ENCODE results near the gene CHCHD10. TPM values are rescaled to one million over a fixed set of nuclear protein-coding genes. Genes with fewer than 3 reads are reported as not detected.

The CHCHD10 gene
- polyA plus RNA-seq, 1 of the 3 experiments (the other 2 are of a cell fraction), result 70.1 TPM

GRCh38 chr22:23722160-23722559 lies 45.6 kb downstream of the CHCHD10 start:
- no peaks in the 10 kb centered on the region for H3K36me3 ChIP-seq (replicated peaks in 1 of 2; ENCODE audit: control insufficient read depth in 1 of 2, insufficient read depth in 2 of 2, low read length in 1 of 2)
- POLR2A ChIA-PET, result no interaction called here
- WGBS (ENCODE audit: low lambda C conversion rate), result 91% methylated on average over 4 of the region's 4 CpGs

GRCh38 chr22:23720855-23721254 lies 46.9 kb downstream of the CHCHD10 start:
- ChIA-PET CTCF (interaction anchor here (0.7 kb wide), 1 partner anchor 48 kb away, joined by 3 read pairs; no protein-coding TSS in a partner anchor), POLR2A (no interaction called here)
- Histone ChIP-seq H3K9me3 (no peaks in the 10 kb centered on the region), H3K9ac (no peak overlapping the region), H4K20me1 (ENCODE audit: insufficient read depth) (no peaks in the 10 kb centered on the region), H3K9me2 (no peaks in the 10 kb centered on the region), H3K4me1 (ENCODE audit: control insufficient read depth in 1 of 2, insufficient read depth in 2 of 2, low read depth in 1 of 2, low read length in 1 of 2) (peaks cover 0 to 5% of the 10 kb centered on the region in 2 experiments; a peak in 1 of 4 replicates), H3K27ac (ENCODE audit: low read depth in 2 of 2, low read length in 1 of 2) (no peak overlapping the region), H3K4me2 (no peak overlapping the region), H3K27me3 (ENCODE audit: insufficient read depth) (no peaks in the 10 kb centered on the region), H3K4me3 (ENCODE audit: low read depth in 2 of 2, low read length in 1 of 2) (no peak overlapping the region), H3F3A (replicated peaks; ENCODE audit: insufficient read depth) (no peaks in the 10 kb centered on the region), H2AFZ (ENCODE audit: low read depth) (no peak overlapping the region), H3K36me3 (replicated peaks in 1 of 2; ENCODE audit: control insufficient read depth in 1 of 2, insufficient read depth in 2 of 2, low read length in 1 of 2) (no peaks in the 10 kb centered on the region), H3K79me2 (ENCODE audit: insufficient read depth) (peaks cover 12% of the 10 kb centered on the region)
- 82% methylated on average over 6 of the region's 6 CpGs for WGBS (ENCODE audit: low lambda C conversion rate)
- DNase-seq, result no peak
- TF ChIP-seq RFX5 (IDR thresholded peaks at IDR 0.05; ENCODE audit: low read length) (no peak), GABPA (IDR thresholded peaks at IDR 0.05; ENCODE audit: low read depth) (no peak), MEF2A (IDR thresholded peaks at IDR 0.05; ENCODE audit: borderline replicate concordance, low read depth) (no peak), ELF1 (IDR thresholded peaks at IDR 0.05) (no peak), IRF3 (IDR thresholded peaks at IDR 0.05; ENCODE audit: low read depth, low read length) (no peak), REST (IDR thresholded peaks at IDR 0.05; ENCODE audit: low read depth, low read length) (no peak), RCOR1 (IDR thresholded peaks at IDR 0.05; ENCODE audit: low read length) (no peak), TEAD4 (IDR thresholded peaks at IDR 0.05; ENCODE audit: borderline replicate concordance, insufficient read depth) (no peak), USF2 (IDR thresholded peaks at IDR 0.05; ENCODE audit: borderline replicate concordance, low read depth, low read length) (no peak), TAF1 (IDR thresholded peaks at IDR 0.05; ENCODE audit: borderline replicate concordance, low read depth, low read length) (no peak), TCF12 (IDR thresholded peaks at IDR 0.05) (no peak), NRF1 (IDR thresholded peaks at IDR 0.05; ENCODE audit: low read depth, low read length) (no peak), CHD2 (IDR thresholded peaks at IDR 0.05; ENCODE audit: low read length, partially characterized antibody) (no peak), RXRA (IDR thresholded peaks at IDR 0.05; ENCODE audit: borderline replicate concordance, low read depth) (no peak), FOXJ3 (CRISPR knock-in tag; IDR thresholded peaks at IDR 0.05) (no peak)

More at GRCh38 chr22:23722160-23722559, 45.6 kb downstream of the CHCHD10 start:
- Histone ChIP-seq H4K20me1 (ENCODE audit: insufficient read depth) (no peaks in the 10 kb centered on the region), H3K9me3 (no peaks in the 10 kb centered on the region), H3K27ac (ENCODE audit: low read depth in 2 of 2, low read length in 1 of 2) (no peak overlapping the region), H3K79me2 (ENCODE audit: insufficient read depth) (no peaks in the 10 kb centered on the region), H3K27me3 (ENCODE audit: insufficient read depth) (no peaks in the 10 kb centered on the region), H3K4me2 (no peak overlapping the region), H3K9me2 (no peaks in the 10 kb centered on the region), H3K4me3 (ENCODE audit: low read depth in 2 of 2, low read length in 1 of 2) (no peak overlapping the region), H3K9ac (no peak overlapping the region), H3F3A (replicated peaks; ENCODE audit: insufficient read depth) (no peaks in the 10 kb centered on the region), H3K4me1 (ENCODE audit: control insufficient read depth in 1 of 2, insufficient read depth in 2 of 2, low read depth in 1 of 2, low read length in 1 of 2) (peaks cover 0 to 3% of the 10 kb centered on the region in 2 experiments; a peak in 1 of 4 replicates), H2AFZ (ENCODE audit: low read depth) (no peak overlapping the region)
- CTCF ChIA-PET, result no interaction called here
- TF ChIP-seq RAD21 (IDR thresholded peaks at IDR 0.05; ENCODE audit: low read length), result no peak
- TF ChIP-seq IRF3 (IDR thresholded peaks at IDR 0.05; ENCODE audit: low read depth, low read length), result no peak
- no peak for TF ChIP-seq EZH2phosphoT487 (IDR thresholded peaks at IDR 0.05; ENCODE audit: borderline replicate concordance, low read depth)
- no peak for TF ChIP-seq NRF1 (IDR thresholded peaks at IDR 0.05; ENCODE audit: low read depth, low read length)
- no peak for TF ChIP-seq TAF1 (IDR thresholded peaks at IDR 0.05; ENCODE audit: borderline replicate concordance, low read depth, low read length)
- TF ChIP-seq MXI1 (IDR thresholded peaks at IDR 0.05; ENCODE audit: low read depth, low read length), result no peak
- no peak for TF ChIP-seq YY1 (IDR thresholded peaks at IDR 0.05; ENCODE audit: low read depth)
- no peak for TF ChIP-seq JUND (IDR thresholded peaks at IDR 0.05)
- no peak for TF ChIP-seq RXRA (IDR thresholded peaks at IDR 0.05; ENCODE audit: borderline replicate concordance, low read depth)
- TF ChIP-seq FOSL2 (IDR thresholded peaks at IDR 0.05; ENCODE audit: borderline replicate concordance, low read depth), result no peak
- no peak for DNase-seq
